Measurements from ENCODE around the gene RREB1. TPM values are rescaled to one million over a fixed set of nuclear protein-coding genes. Genes with fewer than 3 reads are reported as not detected.

The RREB1 gene
- total RNA-seq, 4 donors from 2014 or later = 56.2 to 102 (median 62.6) TPM

- H3K36me3 ChIP-seq = peaks cover 27% of the 10 kb centered on the region
- no peaks in the 10 kb centered on the region for H3K27me3 ChIP-seq
- no peaks in the 10 kb centered on the region for H3K9me3 ChIP-seq
- DNase-seq (ENCODE audit: low spot score in 2 of 2) = peak; percentile 89 to 94
- TF ChIP-seq, protein P1, sequence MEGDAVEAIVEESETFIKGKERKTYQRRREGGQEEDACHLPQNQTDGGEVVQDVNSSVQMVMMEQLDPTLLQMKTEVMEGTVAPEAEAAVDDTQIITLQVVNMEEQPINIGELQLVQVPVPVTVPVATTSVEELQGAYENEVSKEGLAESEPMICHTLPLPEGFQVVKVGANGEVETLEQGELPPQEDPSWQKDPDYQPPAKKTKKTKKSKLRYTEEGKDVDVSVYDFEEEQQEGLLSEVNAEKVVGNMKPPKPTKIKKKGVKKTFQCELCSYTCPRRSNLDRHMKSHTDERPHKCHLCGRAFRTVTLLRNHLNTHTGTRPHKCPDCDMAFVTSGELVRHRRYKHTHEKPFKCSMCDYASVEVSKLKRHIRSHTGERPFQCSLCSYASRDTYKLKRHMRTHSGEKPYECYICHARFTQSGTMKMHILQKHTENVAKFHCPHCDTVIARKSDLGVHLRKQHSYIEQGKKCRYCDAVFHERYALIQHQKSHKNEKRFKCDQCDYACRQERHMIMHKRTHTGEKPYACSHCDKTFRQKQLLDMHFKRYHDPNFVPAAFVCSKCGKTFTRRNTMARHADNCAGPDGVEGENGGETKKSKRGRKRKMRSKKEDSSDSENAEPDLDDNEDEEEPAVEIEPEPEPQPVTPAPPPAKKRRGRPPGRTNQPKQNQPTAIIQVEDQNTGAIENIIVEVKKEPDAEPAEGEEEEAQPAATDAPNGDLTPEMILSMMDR (IDR thresholded peaks at IDR 0.05) = peak; percentile 59 to 60
- no peak for TF ChIP-seq POLR2AphosphoS5 (IDR thresholded peaks at IDR 0.05)
- TF ChIP-seq POLR2A (IDR thresholded peaks at IDR 0.05) = no peak
- no peak for TF ChIP-seq EP300 (IDR thresholded peaks at IDR 0.05)
- no peak overlapping the region for H3K27ac ChIP-seq
- H3K4me1 ChIP-seq = peaks cover 47% of the 10 kb centered on the region
- 83% methylated on average over 3 of the region's 10 CpGs for WGBS
- H3K4me3 ChIP-seq = no peak overlapping the region
These were observed 131.3 kb downstream of the RREB1 start for GRCh38 chr6:7238900-7239589.

- Histone ChIP-seq H3K9me3 (no peaks in the 10 kb centered on the region), H3K27me3 (no peaks in the 10 kb centered on the region), H3K4me3 (no peak overlapping the region), H3K4me1 (peaks cover 47% of the 10 kb centered on the region), H3K27ac (no peak overlapping the region), H3K36me3 (peaks cover 26% of the 10 kb centered on the region)
- DNase-seq (ENCODE audit: low spot score in 2 of 2) = no peak
- WGBS = 73% methylated on average over 5 of the region's 5 CpGs
- TF ChIP-seq EP300 (IDR thresholded peaks at IDR 0.05) (no peak), POLR2A (IDR thresholded peaks at IDR 0.05) (no peak), POLR2AphosphoS5 (IDR thresholded peaks at IDR 0.05) (no peak)
- TF ChIP-seq, protein P1 (IDR thresholded peaks at IDR 0.05) = no peak
These were observed 131.8 kb downstream of the RREB1 start for GRCh38 chr6:7239590-7239948.

GRCh38 chr6:7240351-7240750, 132.6 kb downstream of the RREB1 start:
- H3K27ac ChIP-seq = no peak overlapping the region
- peaks cover 26% of the 10 kb centered on the region for H3K36me3 ChIP-seq
- peaks cover 43% of the 10 kb centered on the region for H3K4me1 ChIP-seq
- no peak overlapping the region for H3K4me3 ChIP-seq
- no peak for DNase-seq (ENCODE audit: low spot score in 2 of 2)
- 92% methylated on average over 9 of the region's 9 CpGs for WGBS
- no peaks in the 10 kb centered on the region for H3K9me3 ChIP-seq
- H3K27me3 ChIP-seq = no peaks in the 10 kb centered on the region
- TF ChIP-seq EP300 (IDR thresholded peaks at IDR 0.05) (no peak), POLR2A (IDR thresholded peaks at IDR 0.05) (no peak), POLR2AphosphoS5 (IDR thresholded peaks at IDR 0.05) (no peak)
- TF ChIP-seq, protein P1 (IDR thresholded peaks at IDR 0.05) = no peak

GRCh38 chr6:7241160-7241559, 133.4 kb downstream of the RREB1 start:
- 93% methylated on average over 10 of the region's 10 CpGs for WGBS
- peak in 1 of 2 donors; percentile 44 for DNase-seq (ENCODE audit: low spot score in 2 of 2)
- no peak overlapping the region for H3K4me3 ChIP-seq
- no peak overlapping the region for H3K27ac ChIP-seq
- no peaks in the 10 kb centered on the region for H3K9me3 ChIP-seq
- H3K27me3 ChIP-seq = no peaks in the 10 kb centered on the region
- TF ChIP-seq EP300 (IDR thresholded peaks at IDR 0.05) (no peak), POLR2A (IDR thresholded peaks at IDR 0.05) (no peak), POLR2AphosphoS5 (IDR thresholded peaks at IDR 0.05) (no peak)
- TF ChIP-seq, protein P1 (IDR thresholded peaks at IDR 0.05) = no peak
- peaks cover 35% of the 10 kb centered on the region for H3K4me1 ChIP-seq
- H3K36me3 ChIP-seq = peaks cover 34% of the 10 kb centered on the region

- Histone ChIP-seq H3K36me3 (peaks cover 42% of the 10 kb centered on the region), H3K27ac (no peak overlapping the region), H3K9me3 (no peaks in the 10 kb centered on the region), H3K27me3 (no peaks in the 10 kb centered on the region), H3K4me1 (peaks cover 29% of the 10 kb centered on the region), H3K4me3 (no peak overlapping the region)
- no peak for TF ChIP-seq POLR2A (IDR thresholded peaks at IDR 0.05)
- TF ChIP-seq EP300 (IDR thresholded peaks at IDR 0.05) = no peak
- TF ChIP-seq, protein P1 (IDR thresholded peaks at IDR 0.05) = no peak
- TF ChIP-seq POLR2AphosphoS5 (IDR thresholded peaks at IDR 0.05) = no peak
- DNase-seq (ENCODE audit: low spot score in 2 of 2) = peak in 1 of 2 donors; percentile 36
- 76% methylated on average over 13 of the region's 13 CpGs for whole genome bisulfite sequencing
These were observed 134.2 kb downstream of the RREB1 start for GRCh38 chr6:7241709-7242645.

Data from suprapubic skin (tissue), 4 donors.